NCI-H460 (cell line): Measurements from ENCODE around the gene UBE2E1. TPM values are rescaled to one million over a fixed set of nuclear protein-coding genes. Genes with fewer than 3 reads are reported as not detected.
A peak's percentile ranks its signal among the peaks of the same experiment; 100 is the strongest.
"Not testable (repeated sequence)": the region's sequence is repeated elsewhere in the genome, so short reads cannot be mapped to it uniquely, and the experiment has no call there.

ENCODE experiments used
- DNase-seq: peaks from one replicate; pipeline ENCODE4 v3.0.0-alpha.2; 2016; ENCODE audit warnings: low read depth; ENCODE audit errors: extremely low read depth
- total RNA-seq: library from RNA; depleted of rRNA; stranded (reverse); fragments of >200 nt; shearing (Covaris generic); gene quantifications from 2 replicates; pipeline ENCODE4 v1.2.3, GENCODE V29; 2014

Gene UBE2E1
- total RNA-seq, 1 experiment from 2014 or later = 77.1 TPM

DNA sequence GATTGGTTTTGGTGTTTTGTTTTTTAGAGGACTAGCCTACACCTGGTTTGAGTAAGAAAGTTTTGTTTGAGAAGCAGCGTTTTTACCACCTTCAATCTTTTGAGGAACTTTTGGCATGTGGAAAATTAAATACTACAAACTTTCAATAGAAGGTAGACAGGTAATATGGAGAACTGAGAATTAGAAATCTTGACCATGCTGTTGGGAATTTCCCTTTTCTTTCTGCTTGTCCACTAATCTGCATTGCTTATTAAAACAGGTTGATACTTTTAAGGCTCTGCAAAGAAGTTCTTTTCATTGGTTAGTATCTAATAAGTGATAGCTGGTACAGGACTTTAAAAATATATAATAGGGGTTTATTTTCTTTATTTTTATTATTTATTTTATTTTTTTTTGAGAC lies 31.9 kb downstream of the UBE2E1 start:
- no peak for DNase-seq

DNA sequence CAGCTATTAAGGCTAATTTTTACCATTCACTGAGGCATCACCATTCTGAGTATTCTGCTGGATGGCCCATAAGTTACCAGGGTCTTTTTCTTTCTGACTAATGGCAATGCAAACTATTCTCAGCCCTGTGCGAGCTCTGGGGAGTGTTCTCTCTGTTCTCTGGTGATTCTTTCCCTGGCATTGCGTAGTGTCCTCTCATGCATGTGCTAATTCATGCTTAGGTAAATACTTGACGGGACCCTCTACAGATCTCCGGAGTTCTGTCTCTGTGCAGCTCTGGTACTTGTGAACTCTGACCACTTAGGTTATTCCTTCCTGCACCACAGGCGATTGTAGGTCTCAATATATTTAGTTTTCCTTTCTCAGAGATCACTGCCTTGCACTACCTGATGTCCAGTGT lies 34.8 kb downstream of the UBE2E1 start:
- peak; percentile 35 for DNase-seq

GRCh38 chr3:23843869-23844268 lies 38.1 kb downstream of the UBE2E1 start:
- DNase-seq = no peak

DNA sequence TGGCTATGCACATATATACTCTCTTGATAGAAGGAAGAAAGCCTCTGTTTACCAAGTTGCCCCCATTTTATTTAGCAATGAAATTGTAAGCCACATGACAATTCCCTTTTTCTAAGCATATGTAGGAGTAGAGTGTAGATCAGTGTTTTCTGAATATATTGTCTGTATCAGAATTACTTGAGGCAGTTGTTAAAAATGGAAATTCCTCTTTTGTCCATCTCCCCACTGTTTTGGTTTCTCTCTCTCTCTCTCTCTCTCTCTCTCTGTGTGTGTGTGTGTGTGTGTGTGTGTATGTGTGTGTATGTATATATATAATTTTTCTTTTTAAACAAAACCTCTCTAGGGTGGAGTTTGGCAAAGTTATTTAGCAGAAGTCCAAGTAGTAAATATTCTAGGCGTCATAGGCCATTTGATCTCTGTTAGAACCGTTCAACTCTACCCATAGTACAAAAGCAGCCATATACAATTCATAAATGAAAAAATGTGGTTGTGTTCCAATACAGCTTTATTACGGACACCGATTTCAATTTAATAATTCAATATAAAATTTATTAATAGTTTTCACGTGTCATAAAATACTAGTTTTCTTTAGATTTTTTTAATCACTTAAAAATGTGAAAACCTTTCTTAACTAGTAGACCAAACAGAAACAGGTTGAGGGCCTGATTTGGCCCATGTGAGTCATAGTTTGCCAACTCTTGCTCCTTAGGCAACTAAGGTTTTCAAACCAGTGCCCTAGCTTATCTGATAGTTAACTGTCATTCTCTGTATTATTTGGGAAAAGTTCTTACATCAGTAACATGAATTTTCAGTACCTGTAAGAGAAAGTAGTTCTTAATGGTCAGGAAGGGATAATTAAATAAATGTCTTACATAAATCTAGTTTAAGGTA lies 39.8 kb downstream of the UBE2E1 start:
- DNase-seq = no peak

DNA sequence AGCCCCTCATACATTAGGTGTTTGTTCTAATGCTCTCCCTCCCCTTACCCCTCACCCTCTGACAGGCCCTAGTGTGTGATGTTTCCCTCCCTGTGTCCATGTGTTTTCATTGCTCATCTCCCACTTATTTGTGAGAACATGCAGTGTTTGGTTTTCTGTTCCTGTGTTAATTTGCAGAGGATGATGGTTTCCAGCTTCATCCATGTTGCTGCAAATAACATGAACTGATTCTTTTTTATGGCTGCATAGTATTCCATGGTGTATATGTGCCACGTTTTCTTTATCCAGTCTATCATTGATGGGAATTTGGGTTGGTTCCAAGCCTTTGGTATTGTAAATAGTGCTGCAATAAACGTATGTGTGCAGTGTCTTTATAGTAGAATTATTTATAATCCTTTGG lies 43.7 kb downstream of the UBE2E1 start:
- not testable (repeated sequence) for DNase-seq

DNA sequence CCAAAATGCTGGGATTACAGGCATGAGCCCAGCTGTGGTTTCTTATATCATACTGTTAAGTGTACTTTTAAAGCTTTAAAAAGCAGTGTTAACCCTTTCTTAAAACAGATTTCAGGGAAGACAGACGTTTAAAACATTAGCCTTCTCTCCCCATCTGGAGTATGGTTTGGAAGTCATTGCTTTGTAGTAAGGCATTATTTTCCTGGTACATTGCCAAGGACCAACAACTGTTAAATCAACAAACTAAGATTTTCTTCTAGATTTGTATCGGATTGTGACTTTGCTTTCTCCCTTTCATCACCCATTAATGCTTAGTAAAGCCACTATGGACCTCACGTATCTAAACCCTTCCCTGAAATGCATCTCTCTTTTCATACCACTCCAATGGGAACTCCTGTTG lies 50.5 kb downstream of the UBE2E1 start:
- DNase-seq = no peak

GRCh38 chr3:23859012-23859743 lies 53.4 kb downstream of the UBE2E1 start:
- DNase-seq = no peak

GRCh38 chr3:23859839-23860382 lies 54.2 kb downstream of the UBE2E1 start:
- DNase-seq = no peak

- no peak for DNase-seq
Observed at GRCh38 chr3:23861689-23862088, 55.9 kb downstream of the UBE2E1 start.

DNA sequence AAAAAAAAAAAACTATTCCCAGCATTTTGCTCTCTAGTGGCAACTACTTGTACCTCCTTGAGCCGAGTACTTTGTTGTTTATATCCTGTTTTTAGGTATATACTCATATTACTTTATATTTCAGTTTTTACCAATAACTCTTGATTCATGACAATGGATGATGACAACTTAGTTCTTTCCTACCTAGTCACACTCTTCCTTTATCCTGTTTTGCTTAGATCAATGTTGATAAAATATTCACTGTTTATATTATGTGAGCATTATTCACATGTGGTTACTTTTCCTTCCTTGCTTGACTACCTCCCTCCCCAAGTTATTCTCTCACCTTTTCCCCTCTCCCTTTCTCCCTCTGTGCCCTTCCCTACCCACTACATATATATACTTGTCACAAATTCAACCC lies 57.3 kb downstream of the UBE2E1 start:
- DNase-seq = no peak

DNA sequence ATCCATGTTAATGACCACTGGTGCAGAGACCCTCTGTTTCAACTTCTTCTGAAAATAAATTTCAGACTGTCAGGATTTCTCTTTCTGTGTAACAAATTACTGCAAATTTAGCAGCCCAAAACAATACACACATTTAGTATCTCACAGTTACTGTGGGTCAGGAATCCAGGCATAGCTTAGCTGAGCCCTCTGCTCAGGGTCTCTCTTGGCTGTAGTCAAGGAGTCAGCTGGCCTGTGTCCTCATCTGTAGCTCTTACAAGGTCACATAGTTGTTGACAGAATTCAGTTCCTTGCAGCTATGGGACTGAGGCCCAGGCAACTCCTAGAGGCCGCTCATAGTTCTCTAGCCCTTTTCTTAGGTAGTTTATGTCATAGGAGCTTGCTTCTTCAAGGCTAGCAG lies 59.2 kb downstream of the UBE2E1 start:
- DNase-seq = no peak

DNA sequence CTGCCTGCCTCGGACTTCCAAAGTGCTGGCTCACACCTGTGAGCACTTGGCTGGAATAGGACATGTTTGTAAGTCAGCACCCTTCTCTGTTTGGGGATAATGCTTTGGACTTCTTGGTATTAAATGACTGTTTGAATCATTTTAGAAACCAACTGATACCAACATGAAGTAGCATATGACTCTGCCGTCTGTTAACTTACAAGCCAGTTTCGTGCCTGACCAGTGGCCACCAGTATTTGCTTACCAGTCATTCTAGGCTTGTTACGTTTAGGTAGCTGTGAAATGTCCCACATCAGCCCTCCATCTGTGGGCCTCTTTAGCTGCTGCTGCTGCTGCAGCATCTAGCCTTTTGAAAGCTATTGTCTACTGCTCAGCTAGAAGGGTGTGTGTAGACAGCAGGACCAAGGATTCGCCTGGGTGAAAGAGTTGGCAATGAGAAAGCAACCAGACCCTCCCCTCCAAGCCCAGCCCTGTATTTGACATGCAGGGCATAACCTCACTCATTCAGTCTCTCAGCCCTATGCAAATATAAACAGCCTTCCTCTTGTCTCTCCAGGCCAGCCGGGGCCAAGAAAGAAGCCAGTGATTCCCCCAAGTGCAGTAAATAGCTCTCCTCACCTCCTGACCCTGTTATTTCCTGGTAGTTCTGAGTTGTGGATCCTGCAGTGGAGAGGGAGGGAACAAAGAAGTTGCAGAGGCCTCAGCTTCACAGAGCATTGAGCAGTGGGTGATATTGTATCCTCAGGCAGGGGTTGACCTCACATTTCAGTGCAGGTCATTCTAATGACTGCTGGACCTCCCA lies 60.0 kb downstream of the UBE2E1 start:
- no peak for DNase-seq

DNA sequence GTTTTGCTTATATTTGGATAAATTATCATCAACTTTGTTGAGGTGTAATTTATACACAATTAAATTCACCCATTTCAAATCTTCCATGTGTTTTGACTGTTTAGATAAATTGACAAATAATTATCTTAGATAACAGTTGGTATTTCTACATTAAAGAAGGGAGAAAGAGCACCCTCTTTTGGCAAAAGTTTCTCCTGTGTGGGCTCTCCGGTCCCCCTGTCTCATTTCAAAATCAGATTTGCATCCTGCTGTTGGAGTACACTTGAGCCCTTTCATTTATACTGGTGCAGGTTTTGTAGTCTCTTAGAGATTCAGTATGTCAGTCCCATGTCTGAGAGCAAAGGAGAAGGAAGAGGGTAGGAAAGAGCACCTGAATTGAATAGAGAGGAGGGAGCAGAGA lies 61.6 kb downstream of the UBE2E1 start:
- DNase-seq = no peak

- DNase-seq = no peak
Observed at GRCh38 chr3:23867838-23868237, 62.1 kb downstream of the UBE2E1 start.

DNA sequence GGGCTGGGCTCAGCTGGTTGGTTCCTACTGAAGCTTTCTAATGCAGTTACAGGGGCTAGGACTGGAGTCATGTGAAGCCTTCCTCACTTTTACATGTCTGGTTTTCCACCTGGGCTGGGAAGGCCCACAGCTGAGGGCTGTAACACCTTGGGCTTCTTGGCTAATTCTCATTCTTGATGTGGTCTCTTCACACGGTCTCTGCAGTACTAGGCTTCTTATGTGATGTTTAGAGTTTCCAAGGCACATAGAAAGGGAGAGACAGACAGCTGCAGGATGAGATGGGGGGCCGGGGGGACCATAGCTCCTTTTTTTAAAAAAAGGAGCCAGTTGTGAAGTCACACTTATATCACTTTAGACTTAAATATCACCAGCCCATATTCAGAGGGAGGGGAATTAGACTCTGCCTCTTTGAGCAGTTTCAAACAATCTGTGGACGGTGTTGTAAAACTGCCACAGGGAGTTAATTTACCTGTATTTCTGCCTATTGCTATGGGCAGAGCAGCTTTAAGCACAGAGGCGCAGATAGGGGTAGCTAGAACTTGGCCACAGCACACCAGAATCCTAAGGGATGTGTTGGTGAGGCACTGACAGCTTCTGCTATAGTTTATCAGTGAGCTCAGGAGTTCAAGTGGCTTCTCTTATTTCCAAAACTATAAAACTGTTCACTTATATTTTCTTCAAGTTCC lies 64.4 kb downstream of the UBE2E1 start:
- no peak for DNase-seq

- DNase-seq = not testable (repeated sequence)
Observed at GRCh38 chr3:23870663-23871043, 64.9 kb downstream of the UBE2E1 start.

DNA sequence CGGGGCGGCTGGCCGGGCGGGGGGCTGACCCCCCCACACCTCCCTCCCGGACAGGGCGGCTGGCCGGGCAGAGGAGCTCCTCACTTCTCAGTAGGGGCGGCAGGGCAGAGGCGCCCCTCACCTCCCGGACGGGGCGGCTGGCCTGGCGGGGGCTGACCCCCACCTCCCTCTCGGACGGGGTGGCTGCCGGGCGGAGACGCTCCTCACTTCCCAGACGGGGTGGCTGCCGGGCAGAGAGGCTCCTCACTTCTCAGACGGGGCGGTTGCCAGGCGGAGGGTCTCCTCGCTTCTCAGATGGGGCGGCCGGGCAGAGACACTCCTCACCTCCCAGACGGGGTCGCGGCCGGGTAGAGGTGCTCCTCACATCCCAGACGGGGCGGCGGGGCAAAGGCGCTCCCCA lies 65.6 kb downstream of the UBE2E1 start:
- DNase-seq = not testable (repeated sequence)

DNA sequence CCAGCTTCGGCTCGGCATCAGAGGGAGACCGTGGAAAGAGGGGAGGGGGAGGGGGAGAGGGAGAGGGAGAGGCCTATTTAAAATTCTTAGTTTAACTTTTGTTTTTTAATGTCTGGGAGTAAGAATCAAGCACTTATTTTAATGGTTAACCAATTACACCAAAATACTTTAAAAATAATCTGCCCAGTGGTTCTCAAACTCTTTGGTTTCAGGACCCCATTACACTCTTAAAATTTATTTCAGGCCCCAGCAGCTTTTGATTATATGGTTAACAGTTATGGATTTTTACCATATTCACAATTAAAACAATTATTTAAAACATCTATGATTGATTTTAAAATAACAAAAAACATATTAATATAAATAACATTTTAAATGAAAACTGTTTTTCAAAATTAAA lies 66.6 kb downstream of the UBE2E1 start:
- no peak for DNase-seq

DNA sequence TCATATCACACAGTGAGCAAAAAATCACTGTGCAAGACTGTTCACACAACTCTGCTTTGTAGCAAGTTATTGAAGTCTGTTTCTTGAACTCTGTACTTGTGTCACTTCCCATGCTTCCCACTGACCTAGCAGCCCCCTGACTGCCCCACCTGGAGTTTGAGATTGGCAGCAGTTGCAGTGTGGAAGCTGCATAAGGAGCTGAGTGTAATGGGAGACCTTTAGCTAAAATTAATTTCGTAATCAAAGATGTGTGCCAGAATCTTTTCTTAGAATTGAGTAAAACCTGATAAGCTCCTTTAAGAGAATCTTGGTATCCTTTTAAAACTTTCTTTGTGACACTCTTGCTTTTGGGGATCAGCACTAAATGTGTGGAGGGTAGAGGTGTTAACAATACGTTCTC lies 68.2 kb downstream of the UBE2E1 start:
- no peak for DNase-seq

GRCh38 chr3:23874359-23875112 lies 68.8 kb downstream of the UBE2E1 start:
- no peak for DNase-seq
